Umbilical cord (tissue), 2 donors: ENCODE data around the gene PTPRM. TPM values are rescaled to one million over a fixed set of nuclear protein-coding genes. Genes with fewer than 3 reads are reported as not detected.

ENCODE experiments used
- DNase-seq: peaks from one replicate; pipeline ENCODE4 v3.0.0-alpha.2; 2015; ENCODE audit warnings: low spot score
- total RNA-seq: library from RNA; depleted of rRNA; stranded (reverse); fragments of >200 nt; gene quantifications from one replicate; pipeline ENCODE4 v1.2.3, GENCODE V29; 2014; ENCODE audit warnings: low replicate concordance; ENCODE audit not compliant: insufficient read depth

PTPRM gene
- total RNA-seq, 1 donor from 2014 or later, result 49.1 TPM

GRCh38 chr18:8229040-8229439 is 661.9 kb downstream of the PTPRM start:
- no peak for DNase-seq

- no peak for DNase-seq
Observed at GRCh38 chr18:8229787-8230186, 662.7 kb downstream of the PTPRM start.

GRCh38 chr18:8231316-8231715 is 664.2 kb downstream of the PTPRM start:
- no peak for DNase-seq

- DNase-seq, result no peak
Observed at GRCh38 chr18:8232791-8233190, 665.7 kb downstream of the PTPRM start.

- no peak for DNase-seq
Observed at GRCh38 chr18:8235894-8236293, 668.8 kb downstream of the PTPRM start.

- DNase-seq, result no peak
Observed at GRCh38 chr18:8238507-8238906, 671.4 kb downstream of the PTPRM start.

- DNase-seq, result no peak
Observed at GRCh38 chr18:8241731-8242130, 674.6 kb downstream of the PTPRM start.

DNA sequence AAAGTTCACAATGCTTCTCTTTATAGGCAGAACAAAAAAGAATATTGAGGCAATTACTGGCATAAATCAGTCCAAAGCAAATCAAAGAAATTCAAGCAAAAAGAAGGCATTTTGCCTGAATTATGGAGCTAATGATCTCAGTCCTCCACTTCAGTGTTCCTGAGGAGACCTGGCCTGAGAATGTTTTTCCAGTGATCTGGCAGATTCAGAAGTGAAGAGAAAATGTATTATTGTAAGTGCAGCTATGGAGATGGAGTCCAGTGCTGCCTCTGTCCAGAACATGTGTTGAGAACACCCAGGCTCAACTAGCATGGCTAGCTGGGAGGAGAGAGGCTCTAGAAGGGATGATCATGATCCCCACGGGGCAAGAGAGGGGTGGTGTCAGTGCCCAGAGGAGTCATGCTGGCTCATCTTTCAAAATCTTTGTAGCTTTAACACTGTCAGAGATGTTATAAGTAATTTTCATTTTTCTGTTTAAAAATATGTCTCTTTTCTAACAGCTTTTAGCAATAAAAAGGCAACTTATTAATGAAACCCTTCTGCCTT is 675.1 kb downstream of the PTPRM start:
- peak; percentile 21 for DNase-seq

DNA sequence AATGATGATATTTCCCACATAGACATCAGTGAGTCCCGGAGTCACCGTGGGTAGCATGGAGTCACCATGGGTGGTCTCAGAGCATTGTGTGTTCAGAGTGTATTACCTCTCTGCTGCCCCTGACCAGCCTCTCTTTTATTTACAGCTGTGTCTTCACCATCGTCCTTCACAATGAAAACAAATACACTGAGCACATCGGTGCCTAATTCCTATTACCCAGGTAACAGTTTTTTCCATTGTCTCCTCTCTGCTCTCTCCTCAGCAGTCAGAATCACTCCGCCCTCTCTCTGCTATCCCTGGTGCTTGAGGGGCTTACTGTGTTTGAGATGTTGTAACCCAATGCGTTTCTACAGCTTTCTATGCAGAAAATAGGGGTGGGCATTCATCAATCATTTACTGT is 680.6 kb downstream of the PTPRM start:
- no peak for DNase-seq

- no peak for DNase-seq
Observed at GRCh38 chr18:8248576-8248975, 681.5 kb downstream of the PTPRM start.

GRCh38 chr18:8249811-8250210 is 682.7 kb downstream of the PTPRM start:
- no peak for DNase-seq

- no peak for DNase-seq
Observed at GRCh38 chr18:8252371-8252770, 685.3 kb downstream of the PTPRM start.

- no peak for DNase-seq
Observed at GRCh38 chr18:8253944-8254343, 686.8 kb downstream of the PTPRM start.

DNA sequence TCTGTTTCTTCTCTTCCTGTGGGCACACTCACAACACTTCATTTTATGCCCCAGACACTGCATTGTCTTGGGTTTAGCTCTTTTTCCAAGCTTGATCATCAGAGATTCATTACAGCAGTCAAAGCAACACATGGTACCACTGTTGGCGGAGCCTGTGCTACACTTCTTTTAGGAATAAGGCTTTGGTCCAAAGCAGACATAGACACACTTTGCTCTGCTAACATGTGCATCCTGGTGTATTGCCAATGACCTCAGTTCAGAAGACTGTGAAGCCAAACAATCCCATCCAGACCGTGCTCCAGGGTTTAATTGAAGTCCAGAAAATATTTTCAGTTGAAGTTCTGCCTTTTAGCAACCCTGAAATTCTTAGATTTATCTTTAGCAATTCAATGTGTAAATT is 687.5 kb downstream of the PTPRM start:
- DNase-seq, result no peak

GRCh38 chr18:8257851-8258434 is 690.8 kb downstream of the PTPRM start:
- no peak for DNase-seq

- no peak for DNase-seq
Observed at GRCh38 chr18:8260319-8260718, 693.2 kb downstream of the PTPRM start.

DNA sequence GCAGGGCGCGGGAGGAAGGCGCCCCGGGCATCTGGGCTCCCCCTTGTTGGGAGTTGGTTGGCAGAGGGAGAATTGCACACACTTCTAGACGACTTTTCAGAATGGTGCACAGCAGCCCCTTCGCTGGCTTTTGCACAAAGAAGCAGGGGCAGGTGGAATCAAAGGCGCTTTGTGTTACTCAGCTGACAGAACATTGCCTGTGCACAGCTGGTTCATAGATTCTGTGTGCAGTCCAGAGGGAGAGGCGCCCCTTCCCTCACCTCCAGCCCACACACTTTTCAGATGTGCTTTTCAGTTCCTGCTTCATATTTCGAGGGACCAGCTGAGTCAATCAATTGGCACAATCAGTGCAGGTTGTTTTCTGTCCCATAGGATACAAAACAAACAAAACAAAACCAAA is 693.7 kb downstream of the PTPRM start:
- DNase-seq, result no peak

DNA sequence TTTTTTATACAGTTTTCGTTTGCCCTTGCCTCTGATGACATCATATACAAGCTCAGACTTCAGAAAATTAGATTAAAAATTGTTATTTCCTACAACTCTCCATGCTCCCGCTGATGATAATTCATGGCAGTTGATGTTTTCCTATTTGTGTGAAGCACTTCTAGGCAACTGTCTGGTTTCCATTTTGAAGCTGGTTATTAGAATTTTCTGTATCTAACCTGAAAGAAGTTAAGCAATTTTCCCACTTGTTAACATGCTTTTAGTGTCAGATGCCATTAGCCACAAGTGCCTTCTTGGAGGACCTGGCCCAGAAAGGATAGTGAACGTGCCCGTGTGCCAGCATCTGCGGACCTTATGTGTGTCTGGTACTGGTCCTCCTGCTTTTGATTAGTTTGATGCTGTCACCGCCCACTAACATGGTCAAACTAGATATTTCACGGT is 694.6 kb downstream of the PTPRM start:
- DNase-seq, result no peak

- DNase-seq, result no peak
Observed at GRCh38 chr18:8262221-8262620, 695.1 kb downstream of the PTPRM start.

DNA sequence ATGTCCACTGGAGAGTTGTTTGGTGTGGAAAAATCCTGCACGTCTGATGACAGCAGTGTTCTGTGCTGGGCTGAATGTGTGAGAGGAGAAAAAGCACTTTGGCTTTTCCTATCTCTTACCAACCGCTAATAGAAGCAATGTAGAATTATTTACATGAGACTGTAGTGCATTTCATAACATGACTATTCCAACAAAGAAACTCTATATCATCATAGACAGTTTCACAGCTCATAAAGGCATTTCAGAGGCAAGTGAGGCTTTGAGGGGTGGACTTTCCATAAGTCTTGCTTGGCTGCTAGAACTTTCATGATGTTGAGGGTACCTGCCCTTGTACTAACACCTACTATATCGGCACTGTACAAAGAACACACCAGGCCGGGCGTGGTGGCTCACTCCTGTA is 697.0 kb downstream of the PTPRM start:
- no peak for DNase-seq

DNA sequence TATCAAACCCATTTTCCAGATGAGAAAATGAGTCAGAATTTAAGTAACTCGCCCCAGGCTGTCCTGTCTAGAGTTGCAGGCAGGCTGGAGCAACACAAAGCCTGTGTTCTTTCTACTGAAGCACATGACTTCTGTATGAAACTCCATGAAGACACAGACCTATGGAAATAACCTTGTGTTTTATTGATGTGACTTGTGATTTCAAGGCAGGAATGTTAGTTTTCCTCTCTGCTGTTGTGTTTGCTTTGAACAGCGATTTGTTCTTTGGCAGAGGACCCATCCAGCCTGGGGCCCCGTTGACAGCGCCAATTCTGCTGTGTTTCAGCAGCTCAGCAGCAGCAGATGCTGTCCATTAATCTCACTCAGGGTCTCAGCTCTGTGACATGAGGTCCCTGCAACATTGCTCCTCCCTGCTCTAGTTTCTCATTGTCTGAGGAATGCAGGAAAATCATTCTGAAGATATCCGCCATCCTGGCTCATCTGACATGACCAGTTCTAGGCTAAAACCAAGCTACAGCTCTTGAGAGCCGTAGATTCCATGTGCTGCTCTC is 697.8 kb downstream of the PTPRM start:
- peak; percentile 23 for DNase-seq

DNA sequence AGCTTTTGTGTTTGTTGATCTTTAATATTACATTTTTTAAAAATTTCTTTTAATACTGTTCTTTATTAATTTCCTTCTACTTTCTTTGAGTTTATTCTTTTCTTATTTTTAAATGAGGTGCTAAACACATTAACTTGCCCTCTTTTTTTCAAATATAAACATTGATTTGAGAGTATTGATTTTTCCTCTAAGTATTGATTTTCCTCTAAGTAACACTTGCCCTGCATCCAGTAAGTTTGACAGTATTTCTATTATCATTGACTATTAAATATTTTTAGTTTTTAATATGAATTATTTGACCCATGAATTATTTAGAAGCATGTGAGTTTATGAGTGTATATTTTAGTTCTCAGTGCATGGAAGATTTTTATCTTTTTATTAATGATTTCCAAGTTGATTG is 705.1 kb downstream of the PTPRM start:
- no peak for DNase-seq

- no peak for DNase-seq
Observed at GRCh38 chr18:8274370-8274769, 707.3 kb downstream of the PTPRM start.

GRCh38 chr18:8276406-8276805 is 709.3 kb downstream of the PTPRM start:
- DNase-seq, result no peak
